GM18511 (cell line): ENCODE data around the gene FBXO2.
A peak's percentile ranks its signal among the peaks of the same experiment; 100 is the strongest.

Experiments
- ATAC-seq: cut with Tn5 transposase; IDR thresholded peaks from one replicate; pipeline ENCODE4 v1.9.1; 2021; ENCODE audit warnings: mild to moderate bottlenecking, moderate library complexity; ENCODE audit not compliant: unreplicated experiment

The FBXO2 gene

DNA sequence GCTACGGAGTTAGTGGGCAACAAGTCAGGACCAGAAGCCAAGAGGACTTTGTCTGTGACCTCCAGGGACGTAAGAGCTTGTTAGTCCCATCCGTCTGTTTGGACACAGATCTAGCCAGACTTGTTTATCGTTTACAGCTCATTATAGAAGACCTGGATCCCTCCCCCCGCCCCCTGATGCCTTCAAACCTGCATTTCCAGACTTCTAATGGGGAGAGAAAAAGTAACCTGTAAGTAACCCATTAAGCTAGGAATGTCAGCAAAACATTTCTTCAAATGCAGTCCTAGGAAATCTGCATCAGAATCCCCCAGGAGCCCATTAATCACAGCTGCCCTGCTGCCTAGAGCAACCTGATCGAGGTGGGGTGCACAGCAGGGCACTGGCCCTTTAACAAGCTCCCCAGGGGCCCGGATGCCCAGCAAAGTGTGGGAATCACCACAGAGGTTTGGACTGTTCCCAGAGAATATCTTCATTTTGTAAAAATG is 28.1 kb upstream of the FBXO2 start:
- ATAC-seq, result no peak

DNA sequence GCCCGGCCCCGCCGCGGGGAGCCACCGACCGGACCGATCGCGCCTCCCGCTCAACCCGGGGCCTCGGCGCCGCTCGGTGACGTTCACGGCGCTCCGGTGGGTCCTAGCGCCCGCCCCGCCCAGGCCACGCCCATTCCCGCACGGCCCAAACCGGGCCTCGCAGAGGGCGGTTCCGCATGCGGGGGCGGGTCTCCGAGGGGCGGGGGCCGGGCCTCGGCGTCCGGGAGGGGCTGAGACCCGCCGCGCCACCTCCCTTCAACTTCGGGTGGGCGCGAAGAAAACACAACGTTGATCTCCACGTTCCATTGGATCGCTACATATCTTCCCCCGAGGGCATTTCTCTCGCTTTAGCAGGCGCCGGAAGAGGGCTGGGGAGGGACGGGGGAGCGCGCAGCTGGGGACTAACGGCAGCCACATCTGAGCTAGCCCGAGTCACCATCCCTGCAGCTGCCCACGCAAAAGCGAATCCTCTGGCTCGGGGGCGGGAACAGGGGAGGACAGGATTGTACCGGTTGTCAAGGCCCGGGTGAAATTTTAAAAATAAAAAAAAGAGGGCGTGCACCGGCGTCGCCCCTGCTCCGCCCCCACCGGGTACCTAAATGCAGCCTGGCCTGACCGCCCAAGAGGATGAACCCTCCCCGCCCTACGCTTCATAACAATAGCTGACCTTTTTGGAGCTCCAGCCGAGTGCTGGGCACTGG is 27.0 kb upstream of the FBXO2 start, which contains the start of gene MAD2L2:
TSS of gene MAD2L2 (minus strand) at position 78 of the 701 bp plus-strand sequence. CDS start 547 bp downstream, outside the sequence.
- ATAC-seq, result peak; percentile 90

- peak; percentile 24 for ATAC-seq
Measured at GRCh38 chr1:11680270-11681070, 26.2 kb upstream of the FBXO2 start.

- no peak for ATAC-seq
Measured at GRCh38 chr1:11678442-11678841, 24.2 kb upstream of the FBXO2 start.

DNA sequence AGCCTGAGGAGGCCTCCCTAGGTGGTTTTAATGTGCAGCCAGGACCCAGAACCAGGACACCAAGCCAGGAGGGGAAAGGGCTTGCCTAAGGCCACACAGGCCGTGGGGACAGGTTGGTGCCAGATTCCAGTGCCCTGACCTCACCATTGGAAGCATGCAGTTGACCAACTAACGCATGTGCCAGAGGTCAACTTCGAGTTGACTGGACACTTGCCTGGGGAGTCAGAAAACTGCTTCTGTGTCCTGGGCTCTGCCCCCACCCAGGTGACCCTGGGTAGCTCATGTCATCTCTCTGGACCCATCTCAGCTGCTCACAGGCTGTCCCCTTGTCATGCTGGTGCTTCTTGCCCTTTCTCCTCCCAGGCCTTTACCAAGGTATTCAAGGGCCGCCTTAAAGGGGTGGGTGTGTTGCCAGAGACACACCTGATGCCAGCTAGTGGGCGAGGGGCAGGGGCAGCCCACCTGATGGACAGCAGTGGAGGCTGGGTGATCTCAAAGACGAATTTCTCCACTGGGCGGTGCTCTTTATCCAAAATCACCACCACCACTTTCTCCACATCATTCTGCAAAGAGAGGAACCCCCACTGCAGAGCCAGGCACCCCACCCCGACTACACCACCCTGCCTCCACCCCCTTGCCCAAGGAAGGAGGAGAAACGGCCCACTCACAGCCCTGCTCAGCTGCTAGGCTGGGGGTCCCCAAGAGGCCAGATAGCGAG is 22.3 kb upstream of the FBXO2 start:
- ATAC-seq, result no peak

DNA sequence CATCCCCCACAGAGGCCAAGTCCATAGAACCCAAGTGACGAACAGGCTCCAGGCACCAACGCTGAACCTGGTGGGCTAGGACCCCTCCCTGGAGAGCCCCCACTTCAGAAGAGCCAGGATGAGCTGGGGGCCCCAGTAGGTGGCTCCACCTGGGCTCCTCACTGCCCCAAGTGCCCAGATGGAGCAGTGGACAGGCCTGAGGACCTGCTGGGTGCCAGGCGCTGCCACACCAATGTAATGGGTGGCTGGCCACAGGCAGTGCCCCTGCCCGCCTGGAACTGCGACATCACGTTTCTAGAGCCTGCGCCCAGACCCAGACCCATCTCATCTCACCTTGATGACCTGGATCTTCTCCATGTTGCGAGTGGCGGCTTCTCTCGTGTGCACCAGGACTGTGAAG is 21.1 kb upstream of the FBXO2 start:
- ATAC-seq, result no peak

GRCh38 chr1:11674488-11674887 is 20.3 kb upstream of the FBXO2 start:
- no peak for ATAC-seq

- ATAC-seq, result no peak
Measured at GRCh38 chr1:11673089-11673769, 19.0 kb upstream of the FBXO2 start.

- no peak for ATAC-seq
Measured at GRCh38 chr1:11671544-11672286, 17.5 kb upstream of the FBXO2 start.

- no peak for ATAC-seq
Measured at GRCh38 chr1:11671205-11671543, 16.9 kb upstream of the FBXO2 start.

DNA sequence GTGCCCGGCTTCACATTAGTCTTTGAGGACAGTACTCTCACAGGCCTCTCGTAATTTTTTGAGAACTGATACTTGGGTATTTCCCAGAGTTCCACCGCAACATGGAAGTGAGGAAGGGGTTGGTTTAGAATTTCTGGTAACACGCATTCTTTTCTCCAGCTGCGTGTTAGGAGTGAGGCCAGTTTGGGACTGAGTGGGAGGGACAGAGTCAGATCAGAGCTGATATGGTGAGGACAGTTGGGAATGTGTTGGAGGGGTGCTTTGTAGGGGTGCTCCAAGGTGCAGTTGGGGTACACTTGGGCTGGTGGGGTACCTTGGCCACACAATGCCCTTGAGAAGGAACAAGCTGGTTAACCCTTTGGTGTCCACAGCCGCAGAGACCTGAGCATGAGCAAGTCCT is 16.5 kb upstream of the FBXO2 start:
- no peak for ATAC-seq

DNA sequence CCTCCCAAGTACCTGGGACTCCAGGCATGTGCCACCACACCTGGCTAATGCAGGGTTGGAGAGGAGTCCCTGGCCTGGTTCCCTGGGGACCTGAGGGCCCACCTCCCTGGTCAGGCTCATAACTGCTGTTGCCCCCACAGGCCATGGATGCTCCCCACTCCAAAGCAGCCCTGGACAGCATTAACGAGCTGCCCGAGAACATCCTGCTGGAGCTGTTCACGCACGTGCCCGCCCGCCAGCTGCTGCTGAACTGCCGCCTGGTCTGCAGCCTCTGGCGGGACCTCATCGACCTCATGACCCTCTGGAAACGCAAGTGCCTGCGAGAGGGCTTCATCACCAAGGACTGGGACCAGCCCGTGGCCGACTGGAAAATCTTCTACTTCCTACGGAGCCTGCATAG is 14.3 kb upstream of the FBXO2 start:
- no peak for ATAC-seq

DNA sequence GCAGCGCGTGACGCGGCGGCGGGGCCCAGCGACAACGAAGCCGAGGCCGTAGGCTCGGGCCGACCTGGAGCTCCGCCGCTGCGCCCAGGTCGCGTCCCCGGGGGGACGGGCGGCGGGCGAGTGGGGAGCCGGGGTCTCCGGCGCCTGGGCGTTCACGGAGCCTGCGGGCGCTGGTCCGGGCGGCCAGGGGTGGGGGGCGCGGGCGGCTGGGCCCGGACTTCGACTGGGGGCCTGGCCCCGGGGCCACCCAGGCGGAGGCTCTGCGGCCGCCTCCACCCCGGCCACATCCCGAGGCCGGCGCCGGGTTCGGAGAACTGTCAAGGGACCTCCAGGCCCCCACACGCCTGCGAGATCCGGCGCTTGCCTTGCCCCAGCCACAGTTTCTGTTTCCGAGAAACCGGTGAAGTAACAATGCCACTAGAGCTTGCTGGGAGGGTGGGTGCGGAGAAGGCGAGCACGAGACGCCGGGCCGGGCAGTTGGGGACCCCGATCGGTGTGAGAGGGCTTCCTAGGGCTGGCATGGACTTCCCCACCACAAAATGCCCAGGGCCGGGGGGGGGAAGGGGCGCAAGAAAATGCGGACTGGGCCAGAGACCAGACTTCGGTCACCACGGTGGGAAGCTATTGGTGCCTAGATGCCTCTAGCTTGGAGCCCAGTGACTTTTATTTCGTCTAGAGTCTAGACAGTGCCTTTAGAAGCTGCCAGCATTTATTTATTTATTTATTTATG is 10.3 kb upstream of the FBXO2 start:
- ATAC-seq, result peak; percentile 54

DNA sequence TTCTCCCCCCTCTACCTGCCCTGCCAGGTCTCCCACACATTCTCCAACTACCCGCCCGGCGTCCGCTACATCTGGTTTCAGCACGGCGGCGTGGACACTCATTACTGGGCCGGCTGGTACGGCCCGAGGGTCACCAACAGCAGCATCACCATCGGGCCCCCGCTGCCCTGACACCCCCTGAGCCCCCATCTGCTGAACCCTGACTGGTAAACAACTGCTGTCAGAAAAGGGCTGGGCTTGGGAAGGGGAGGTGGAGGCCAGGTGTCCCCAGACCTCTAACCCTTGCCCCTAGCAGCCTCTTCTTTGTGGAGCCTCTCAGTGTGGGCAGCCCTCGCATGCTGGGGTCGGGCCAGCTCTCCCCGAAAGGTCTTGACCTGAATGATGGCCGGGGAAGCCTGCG is 6.9 kb upstream of the FBXO2 start:
- ATAC-seq, result no peak

- ATAC-seq, result no peak
Measured at GRCh38 chr1:11659748-11660147, 5.5 kb upstream of the FBXO2 start.

DNA sequence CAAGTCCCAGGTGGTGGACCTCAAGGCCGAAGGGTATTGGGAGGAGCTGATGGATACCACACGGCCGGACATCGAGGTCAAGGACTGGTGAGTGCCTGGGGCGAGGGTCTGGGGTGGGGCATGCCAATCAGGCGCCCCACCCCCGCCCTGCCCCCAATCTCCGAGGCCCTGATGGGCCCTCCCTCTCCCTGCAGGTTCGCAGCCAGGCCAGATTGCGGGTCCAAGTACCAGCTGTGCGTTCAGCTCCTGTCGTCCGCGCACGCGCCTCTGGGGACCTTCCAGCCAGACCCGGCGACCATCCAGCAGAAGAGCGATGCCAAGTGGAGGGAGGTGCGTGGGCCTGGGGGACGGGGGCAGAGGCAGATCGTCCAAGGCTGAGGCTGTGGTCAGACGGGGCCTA is 4.3 kb upstream of the FBXO2 start:
- no peak for ATAC-seq

- ATAC-seq, result no peak
Measured at GRCh38 chr1:11657654-11658053, 3.4 kb upstream of the FBXO2 start.

GRCh38 chr1:11654939-11655808 is 945 bp upstream of the FBXO2 start:
- ATAC-seq, result peak; percentile 26

- ATAC-seq, result no peak
Measured at GRCh38 chr1:11653861-11654136, 430 bp downstream of the FBXO2 start.
